HepG2 (cell line): ENCODE measurements around the gene SUSD3. TPM values are rescaled to one million over a fixed set of nuclear protein-coding genes. Genes with fewer than 3 reads are reported as not detected.
A peak's percentile ranks its signal among the peaks of the same experiment; 100 is the strongest.

Source experiments
- JUN ChIP-seq: sonication (generic); formaldehyde crosslinking; IDR thresholded peaks from 2 replicates; pipeline ENCODE4 v1.4.0; 2020; ENCODE audit warnings: mild to moderate bottlenecking, missing genetic modification reagents
- KDM2A ChIP-seq: sonication (generic); formaldehyde crosslinking; IDR thresholded peaks from 2 replicates; pipeline ENCODE4 v1.4.0; 2020; ENCODE audit warnings: low read depth, missing genetic modification reagents, borderline replicate concordance
- KIAA2018 ChIP-seq: sonication (generic); formaldehyde crosslinking; IDR thresholded peaks from 2 replicates; pipeline ENCODE4 v1.5.0; 2020; ENCODE audit warnings: mild to moderate bottlenecking, missing genetic modification reagents, borderline replicate concordance
- NPAS2 ChIP-seq: sonication (generic); formaldehyde crosslinking; IDR thresholded peaks from 2 replicates; pipeline ENCODE4 v1.8.0; 2022; ENCODE audit warnings: mild to moderate bottlenecking, missing genetic modification reagents, borderline replicate concordance
- SETDB1 ChIP-seq: sonication (generic); formaldehyde crosslinking; IDR thresholded peaks from 2 replicates; pipeline ENCODE4 v1.5.1; 2020; ENCODE audit warnings: missing genetic modification reagents, mild to moderate bottlenecking, borderline replicate concordance
- TAF1 ChIP-seq: sonication (generic); formaldehyde crosslinking; IDR thresholded peaks from 2 replicates; pipeline ENCODE4 v1.4.0; 2020; ENCODE audit warnings: missing genetic modification reagents
- TEF ChIP-seq: sonication (generic); formaldehyde crosslinking; IDR thresholded peaks from 2 replicates; pipeline ENCODE4 v1.5.0; 2020; ENCODE audit warnings: missing genetic modification reagents
- TGIF2 ChIP-seq: IDR thresholded peaks from 2 replicates; pipeline ENCODE4 v1.6.1; 2016; ENCODE audit warnings: control low read depth, missing compliant biosample characterization
- TP53 ChIP-seq: sonication (generic); formaldehyde crosslinking; conservative IDR thresholded peaks from 2 replicates; pipeline ENCODE4 v1.4.0; 2020; ENCODE audit warnings: missing genetic modification reagents
- TRIM24 ChIP-seq: sonication (generic); formaldehyde crosslinking; IDR thresholded peaks from 2 replicates; pipeline ENCODE4 v1.8.0; 2022; ENCODE audit warnings: mild to moderate bottlenecking, missing genetic modification reagents
- ZMYM2 ChIP-seq: sonication (generic); formaldehyde crosslinking; IDR thresholded peaks from 2 replicates; pipeline ENCODE4 v1.8.0; 2022; ENCODE audit warnings: mild to moderate bottlenecking, missing genetic modification reagents
- ZNF317 ChIP-seq: sonication (generic); formaldehyde crosslinking; IDR thresholded peaks from 2 replicates; pipeline ENCODE4 v1.5.0; 2020; ENCODE audit warnings: mild to moderate bottlenecking, missing genetic modification reagents
- ZNF576 ChIP-seq: sonication (generic); formaldehyde crosslinking; IDR thresholded peaks from 2 replicates; pipeline ENCODE4 v1.4.0; 2020; ENCODE audit warnings: mild to moderate bottlenecking, missing genetic modification reagents
- ZNF687 ChIP-seq: sonication (generic); formaldehyde crosslinking; IDR thresholded peaks from 2 replicates; pipeline ENCODE4 v1.5.1; 2020; ENCODE audit warnings: mild to moderate bottlenecking, missing genetic modification reagents, moderate library complexity
- ZNF891 ChIP-seq: sonication (generic); formaldehyde crosslinking; IDR thresholded peaks from 2 replicates; pipeline ENCODE4 v1.5.0; 2020; ENCODE audit warnings: mild to moderate bottlenecking, missing genetic modification reagents
- polyA plus RNA-seq, 8 experiments: library from polyadenylated mRNA; depleted of rRNA in 3 of 8; stranded (reverse) in 7 of 8; unstranded in 1 of 8; fragments of >200 nt; fragmentation: Illumina TruSeq in 4 of 8; extraction: Trizol in 4 of 8; gene quantifications; 2 replicates each; pipeline versions ENCODE4 v1.2.1 to v1.2.3, GENCODE V29; 2011 to 2016; ENCODE audit warnings: low read depth in 4 of 8, missing spikeins in 1 of 8, mixed read lengths in 1 of 8; ENCODE audit not compliant: insufficient read depth in 1 of 8
- total RNA-seq, 5 experiments: library from RNA; depleted of rRNA; stranded (reverse); fragments of >200 nt; fragmentation: Illumina TruSeq; extraction: Trizol; gene quantifications; 2 replicates each; pipeline ENCODE4 v1.2.3, GENCODE V29; 2016; ENCODE audit warnings: low read depth in 1 of 5

The SUSD3 gene
- total and polyA plus RNA-seq, 2 of the 13 experiments (the other 11 are each of a cell fraction or from before 2014, with no cell fraction given) = 7.0 to 9.1 TPM

- TF ChIP-seq TEF (CRISPR knock-in tag) (no peak), ZNF317 (CRISPR knock-in tag) (no peak), KDM2A (CRISPR knock-in tag) (peak; percentile 55; the same call in 1 of the 2 replicates), TGIF2 (CRISPR knock-in tag) (no peak), ZNF687 (CRISPR knock-in tag) (peak; percentile 88), KIAA2018 (CRISPR knock-in tag) (no peak), TP53 (CRISPR knock-in tag) (no peak), ZNF576 (no peak), ZNF891 (CRISPR knock-in tag) (no peak; the same call in 1 of the 2 replicates), NPAS2 (CRISPR knock-in tag) (no peak), SETDB1 (CRISPR knock-in tag) (no peak), ZMYM2 (CRISPR knock-in tag) (peak; percentile 55; the same call in 1 of the 2 replicates), TAF1 (CRISPR knock-in tag) (no peak), TRIM24 (CRISPR knock-in tag) (no peak), JUN (CRISPR knock-in tag) (peak; percentile 28; the same call in 1 of the 2 replicates)
These were observed 3.6 kb downstream of the SUSD3 start (continued) for GRCh38 chr9:93061791-93062763.
